ENCODE data around the gene EFEMP2.

- TF ChIP-seq CTCF (conservative IDR thresholded peaks at IDR 0.05; ENCODE audit: low read depth in 2 of 2) (no peak), EZH2 (IDR thresholded peaks at IDR 0.05; ENCODE audit: low read depth, unreplicated experiment) (no peak), REST (IDR thresholded peaks at IDR 0.05; ENCODE audit: unreplicated experiment) (no peak), ZNF462 (CRISPR knock-in tag; IDR thresholded peaks at IDR 0.05) (no peak)
Measured at GRCh38 chr11:65822776-65823528, 49.6 kb downstream of the EFEMP2 start.

Measured in GM23338 (cell line).